GM21381 (cell line): ENCODE data around the gene ARHGEF40.
A peak's percentile ranks its signal among the peaks of the same experiment; 100 is the strongest.

Experiments
- ATAC-seq: cut with Tn5 transposase; IDR thresholded peaks from one replicate; pipeline ENCODE4 v1.9.1; 2021; ENCODE audit warnings: mild to moderate bottlenecking, moderate library complexity; ENCODE audit not compliant: unreplicated experiment

ARHGEF40 gene

GRCh38 chr14:21109377-21110138 is 39.5 kb downstream of the ARHGEF40 start:
- peak; percentile 56 for ATAC-seq

DNA sequence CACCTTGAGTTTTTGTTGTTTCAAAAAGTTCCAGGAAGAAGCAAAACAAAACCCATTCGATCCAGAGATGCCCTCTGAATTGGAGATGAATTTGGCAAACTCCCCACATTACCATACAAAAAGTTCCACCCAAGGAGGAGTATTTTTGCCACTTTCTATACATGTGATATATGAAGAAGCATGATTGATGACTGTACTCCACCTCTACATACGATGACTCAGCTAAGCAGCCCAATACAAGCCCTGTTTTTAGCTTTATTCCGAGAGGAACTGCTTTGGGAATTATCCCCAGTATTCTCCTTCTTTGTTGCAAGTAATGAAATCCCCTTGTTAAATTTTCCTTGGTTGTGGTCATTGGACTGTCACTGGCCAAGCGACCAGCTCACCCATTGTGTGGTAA is 42.2 kb downstream of the ARHGEF40 start:
- ATAC-seq, result no peak

GRCh38 chr14:21113369-21113768 is 43.3 kb downstream of the ARHGEF40 start:
- no peak for ATAC-seq

DNA sequence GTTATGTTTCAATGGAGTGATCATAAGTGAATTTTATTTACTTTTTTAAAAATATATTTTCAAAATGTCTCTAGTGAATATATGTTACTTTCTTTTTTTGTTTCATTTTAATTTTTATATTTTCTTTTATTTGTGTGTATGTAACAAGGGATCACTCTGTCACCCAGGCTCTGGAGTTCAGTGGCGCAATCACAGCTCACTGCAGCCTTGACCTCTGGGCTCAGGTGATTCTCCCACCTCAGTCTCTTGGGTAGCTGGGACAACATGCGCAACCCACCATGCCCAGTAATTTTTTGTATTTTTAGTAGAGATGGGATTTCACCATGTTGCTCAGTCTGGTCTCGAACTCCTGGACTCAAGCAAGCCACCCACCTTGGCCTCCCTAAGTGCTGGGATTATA is 48.8 kb downstream of the ARHGEF40 start:
- no peak for ATAC-seq

GRCh38 chr14:21120686-21121085 is 50.6 kb downstream of the ARHGEF40 start:
- ATAC-seq, result no peak

DNA sequence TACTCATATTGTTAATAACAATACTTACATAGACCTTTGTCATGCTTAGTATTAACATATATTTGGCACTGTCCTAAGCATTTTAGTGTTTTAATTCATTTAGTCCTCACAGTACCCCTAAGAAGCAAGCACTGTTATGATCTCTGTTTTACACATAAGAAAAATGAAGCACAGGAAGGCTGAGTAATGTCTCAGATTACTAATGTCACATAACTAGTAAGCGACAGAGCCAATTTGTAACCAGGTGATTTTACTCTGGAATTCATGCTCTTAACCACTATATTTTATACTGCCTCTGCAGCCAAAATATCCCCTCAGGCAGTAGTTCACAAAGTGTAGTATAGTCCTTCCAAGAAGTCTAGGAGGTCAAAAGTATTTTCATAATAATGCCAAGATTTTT is 51.0 kb downstream of the ARHGEF40 start:
- ATAC-seq, result no peak

DNA sequence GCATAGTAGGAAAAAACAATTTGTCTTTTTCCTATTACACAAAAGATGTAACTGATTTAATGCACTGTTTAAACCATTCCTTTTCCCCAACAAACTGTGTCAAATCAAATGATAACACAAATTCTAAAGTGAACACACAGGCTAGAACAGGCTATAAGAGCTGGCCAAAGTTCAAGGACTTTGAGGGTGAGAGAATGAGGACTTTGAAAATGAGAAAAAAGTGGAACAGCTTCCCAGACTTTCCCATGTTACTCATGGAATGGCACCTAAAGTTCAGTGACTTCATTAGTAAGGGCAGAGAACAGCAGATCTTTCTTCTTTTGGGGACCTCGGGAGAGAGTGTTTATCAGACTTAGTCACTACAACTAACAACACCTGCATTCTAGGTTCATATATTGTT is 53.3 kb downstream of the ARHGEF40 start:
- ATAC-seq, result no peak

DNA sequence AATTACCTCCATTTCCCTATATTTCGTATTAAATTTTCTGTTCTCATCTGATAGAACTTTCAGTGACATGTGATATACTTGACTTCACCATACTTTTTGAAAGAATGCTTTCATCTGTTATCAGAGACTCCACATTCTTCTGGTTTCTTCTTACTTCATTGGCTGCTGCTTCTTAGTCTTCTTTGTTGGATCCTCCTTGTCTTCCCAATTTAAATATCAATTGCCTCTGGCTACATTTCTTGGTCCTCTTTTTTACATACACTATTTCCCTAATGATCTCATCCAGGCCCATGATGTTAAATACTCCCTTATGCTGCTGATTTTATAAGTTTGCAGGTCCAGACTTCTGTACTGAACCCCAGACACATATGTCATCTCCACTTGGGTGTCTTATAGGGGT is 63.8 kb downstream of the ARHGEF40 start:
- no peak for ATAC-seq

- ATAC-seq, result no peak
Observed at GRCh38 chr14:21136024-21136423, 65.9 kb downstream of the ARHGEF40 start.
